Neural crest cell (in vitro differentiated cells): ENCODE results near the gene PDZD4. TPM values are rescaled to one million over a fixed set of nuclear protein-coding genes. Genes with fewer than 3 reads are reported as not detected.
"Not testable (repeated sequence)": the region's sequence is repeated elsewhere in the genome, so short reads cannot be mapped to it uniquely, and the experiment has no call there.

Source experiments
- DNase-seq: peaks from one replicate; pipeline ENCODE4 v3.0.0; 2021; ENCODE audit warnings: low read depth, mixed read lengths, low spot score
- H3K27ac Mint-ChIP-seq: one replicate; pipeline ENCODE4 v1.8.0; 2021; ENCODE audit warnings: mild to moderate bottlenecking, mixed read lengths; ENCODE audit not compliant: unreplicated experiment
- H3K27me3 Mint-ChIP-seq: 2 replicates; pipeline ENCODE4 v1.8.0; 2021; ENCODE audit warnings: low read depth, mild to moderate bottlenecking, mixed read lengths
- H3K36me3 Mint-ChIP-seq: 2 replicates; pipeline ENCODE4 v1.8.0; 2021; ENCODE audit warnings: low read depth, mild to moderate bottlenecking, mixed read lengths
- H3K4me1 Mint-ChIP-seq: 2 replicates; pipeline ENCODE4 v1.8.0; 2021; ENCODE audit warnings: mixed read lengths
- H3K4me3 Mint-ChIP-seq: one replicate; pipeline ENCODE4 v1.8.0; 2021; ENCODE audit warnings: mild to moderate bottlenecking, mixed read lengths
- H3K9me3 Mint-ChIP-seq: 2 replicates; pipeline ENCODE4 v1.8.0; 2021; ENCODE audit warnings: mixed read lengths
- total RNA-seq: library from RNA; stranded (reverse); gene quantifications from 2 replicates; pipeline ENCODE4 v1.2.1, GENCODE V29; 2021
- TF ChIP-seq, protein P1 (sequence below): fragments of 200-600 bp; sonication (generic); conservative IDR thresholded peaks from 2 replicates; pipeline ENCODE4 v1.5.0; 2021; ENCODE audit warnings: antibody characterized with exemption, mild to moderate bottlenecking

Gene PDZD4
- total RNA-seq, 1 donor from 2014 or later: 52.5 TPM

DNA sequence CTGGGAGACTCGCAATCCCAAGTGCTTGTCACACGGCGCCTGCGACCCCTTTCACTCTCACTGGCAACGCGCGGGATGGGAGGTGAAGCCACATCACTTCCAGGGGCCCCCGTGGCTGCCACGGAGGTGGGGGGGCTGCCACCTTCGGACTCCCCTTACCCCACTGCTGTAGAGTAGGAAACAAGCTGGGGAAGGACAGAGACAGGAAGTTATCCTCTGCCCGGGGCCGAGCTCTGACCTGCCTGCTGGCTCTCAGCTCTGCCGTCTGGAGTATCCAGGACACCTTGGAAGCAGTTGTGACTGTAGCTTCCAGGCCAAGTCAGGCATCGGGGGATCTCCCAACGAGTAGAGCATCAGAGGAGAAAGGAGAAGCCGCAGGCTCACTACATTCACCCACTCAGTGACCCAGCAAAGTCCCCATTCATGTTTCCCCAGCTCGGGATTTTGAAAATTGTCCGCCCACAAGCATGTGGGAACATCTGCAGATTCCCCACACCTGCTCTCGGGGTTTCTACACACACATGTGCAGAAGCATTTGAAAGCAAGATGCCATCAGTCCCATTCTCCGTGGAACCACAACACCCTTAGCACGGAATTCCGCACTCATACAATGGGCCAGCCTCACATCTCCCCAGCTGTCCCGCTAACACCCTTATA is 10.8 kb downstream of the PDZD4 start:
- Mint-ChIP-seq H3K4me3 (peak overlapping the region; percentile 72), H3K27me3 (no peaks in the 10 kb centered on the region), H3K27ac (peak overlapping the region; percentile 71), H3K9me3 (no peaks in the 10 kb centered on the region), H3K4me1 (peaks cover 26% of the 10 kb centered on the region), H3K36me3 (peaks cover 3% of the 10 kb centered on the region)
- DNase-seq: no peak
- TF ChIP-seq, protein P1, sequence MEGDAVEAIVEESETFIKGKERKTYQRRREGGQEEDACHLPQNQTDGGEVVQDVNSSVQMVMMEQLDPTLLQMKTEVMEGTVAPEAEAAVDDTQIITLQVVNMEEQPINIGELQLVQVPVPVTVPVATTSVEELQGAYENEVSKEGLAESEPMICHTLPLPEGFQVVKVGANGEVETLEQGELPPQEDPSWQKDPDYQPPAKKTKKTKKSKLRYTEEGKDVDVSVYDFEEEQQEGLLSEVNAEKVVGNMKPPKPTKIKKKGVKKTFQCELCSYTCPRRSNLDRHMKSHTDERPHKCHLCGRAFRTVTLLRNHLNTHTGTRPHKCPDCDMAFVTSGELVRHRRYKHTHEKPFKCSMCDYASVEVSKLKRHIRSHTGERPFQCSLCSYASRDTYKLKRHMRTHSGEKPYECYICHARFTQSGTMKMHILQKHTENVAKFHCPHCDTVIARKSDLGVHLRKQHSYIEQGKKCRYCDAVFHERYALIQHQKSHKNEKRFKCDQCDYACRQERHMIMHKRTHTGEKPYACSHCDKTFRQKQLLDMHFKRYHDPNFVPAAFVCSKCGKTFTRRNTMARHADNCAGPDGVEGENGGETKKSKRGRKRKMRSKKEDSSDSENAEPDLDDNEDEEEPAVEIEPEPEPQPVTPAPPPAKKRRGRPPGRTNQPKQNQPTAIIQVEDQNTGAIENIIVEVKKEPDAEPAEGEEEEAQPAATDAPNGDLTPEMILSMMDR: no peak

DNA sequence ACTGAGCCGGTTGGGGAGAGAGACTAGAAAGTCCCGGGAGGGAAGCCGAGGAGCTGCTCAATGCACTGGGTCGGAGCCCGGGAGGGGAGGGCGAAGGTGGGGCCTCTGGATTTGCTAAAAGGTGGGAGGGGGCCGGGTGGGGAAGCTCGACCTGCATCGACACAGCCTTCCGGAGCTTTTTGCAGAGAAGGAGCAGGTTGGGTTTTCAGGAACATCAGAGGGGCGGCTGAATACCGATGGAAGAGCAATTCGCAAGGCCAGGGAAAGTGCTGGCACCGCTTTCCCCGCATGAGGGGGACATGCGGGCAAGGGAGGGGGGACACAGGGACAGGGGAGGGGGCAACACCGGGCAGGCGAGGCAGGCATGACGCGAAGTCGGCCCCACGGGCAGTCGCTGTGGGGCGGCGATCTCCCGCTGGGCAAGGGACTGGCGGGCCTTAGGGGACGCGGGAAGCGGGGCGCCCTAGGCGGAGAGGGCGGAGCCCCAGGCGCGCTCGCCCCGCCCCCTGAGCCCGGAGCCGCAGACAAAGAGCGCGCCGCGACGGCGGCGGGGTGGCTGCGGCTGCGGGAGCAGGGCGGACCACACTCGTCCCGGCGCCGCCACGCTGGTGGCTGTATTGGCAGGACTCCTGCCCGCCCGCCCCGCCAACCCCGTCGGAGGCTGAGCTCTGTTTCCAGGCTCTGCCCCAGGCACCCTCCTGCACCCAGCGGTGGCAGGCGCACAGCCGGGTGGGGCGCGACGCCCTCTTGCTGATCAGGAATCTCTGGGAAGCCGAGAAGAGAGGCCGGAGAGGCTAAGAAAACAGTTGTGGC is 11.6 kb downstream of the PDZD4 start:
- Mint-ChIP-seq H3K9me3 (no peaks in the 10 kb centered on the region), H3K27ac (peak overlapping the region; percentile 71)
- peak; percentile 54 for DNase-seq

DNA sequence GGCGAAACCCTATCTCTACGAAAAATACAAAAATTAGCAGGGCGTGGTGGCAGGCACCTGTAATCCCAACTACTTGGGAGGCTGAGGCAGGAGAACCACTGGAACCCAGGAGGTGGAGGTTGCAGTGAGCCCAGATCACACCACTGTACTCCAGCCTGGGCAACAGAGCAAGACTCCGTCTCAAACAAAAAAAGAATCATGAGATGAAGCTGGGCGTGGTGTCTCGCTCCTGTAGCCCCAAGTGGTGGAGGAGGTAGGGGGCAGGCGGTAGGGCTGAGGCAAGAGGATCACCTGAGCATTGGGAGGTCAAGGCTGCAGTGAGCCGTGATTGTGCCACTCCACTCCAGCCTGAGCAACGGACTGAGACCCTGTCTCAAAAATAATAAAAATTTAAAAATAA is 12.3 kb downstream of the PDZD4 start:
- not testable (repeated sequence) for H3K27ac Mint-ChIP-seq, H3K36me3 Mint-ChIP-seq, H3K27me3 Mint-ChIP-seq, H3K4me3 Mint-ChIP-seq, H3K9me3 Mint-ChIP-seq, DNase-seq
- H3K4me1 Mint-ChIP-seq: peaks cover 28% of the 10 kb centered on the region

More for the DNA sequence above, 11.6 kb downstream of the PDZD4 start:
- peak overlapping the region; percentile 56 for H3K4me3 Mint-ChIP-seq
- peaks cover 26% of the 10 kb centered on the region for H3K4me1 Mint-ChIP-seq
- H3K27me3 Mint-ChIP-seq: no peaks in the 10 kb centered on the region
- TF ChIP-seq, protein P1: no peak
- H3K36me3 Mint-ChIP-seq: peaks cover 3% of the 10 kb centered on the region

DNA sequence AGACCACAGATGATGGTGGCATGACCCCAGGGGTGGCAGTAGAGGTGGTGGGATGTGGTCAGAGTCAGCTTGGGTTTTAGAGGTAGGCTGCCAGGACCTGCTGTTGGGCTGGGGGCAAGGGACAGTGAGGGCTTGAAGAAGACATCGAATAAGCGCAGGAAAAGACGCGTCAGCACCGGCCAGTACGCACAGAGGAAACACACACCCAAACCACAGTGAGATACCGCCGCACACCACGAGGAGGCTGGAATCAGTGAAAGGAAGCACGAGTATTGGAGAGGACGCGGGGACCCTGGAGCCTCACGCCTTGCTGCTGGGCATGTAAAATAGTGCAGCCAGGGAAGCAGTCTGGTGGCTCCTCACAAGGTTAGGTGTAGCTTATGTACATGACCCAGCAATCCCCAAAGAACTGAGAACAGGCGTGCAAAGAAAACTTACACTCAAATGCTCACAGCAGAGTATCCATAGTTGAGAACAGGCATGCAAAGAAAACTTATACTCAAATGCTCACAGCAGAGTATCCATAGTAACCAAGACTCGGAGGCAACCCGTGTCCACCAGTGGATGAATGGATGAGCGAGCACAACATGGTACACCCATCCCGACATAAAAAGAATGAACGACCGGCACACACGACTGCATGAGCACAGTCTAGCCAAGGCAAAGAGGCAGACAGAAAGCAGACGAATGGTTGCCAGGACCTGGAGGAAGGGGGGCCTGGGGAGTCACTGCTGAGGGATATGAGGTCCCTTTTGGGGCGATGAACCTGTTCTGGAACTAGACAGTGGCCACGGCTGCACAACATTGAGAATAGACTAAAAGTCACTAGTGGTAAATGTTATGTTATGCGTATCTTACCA is 13.3 kb downstream of the PDZD4 start:
- peak overlapping the region; percentile 53 for H3K4me3 Mint-ChIP-seq
- no peak for DNase-seq
- no peak overlapping the region for H3K27ac Mint-ChIP-seq
- no peaks in the 10 kb centered on the region for H3K27me3 Mint-ChIP-seq
- TF ChIP-seq, protein P1: no peak
- peaks cover 29% of the 10 kb centered on the region for H3K4me1 Mint-ChIP-seq
- peaks cover 6% of the 10 kb centered on the region for H3K9me3 Mint-ChIP-seq
- H3K36me3 Mint-ChIP-seq: peaks cover 3% of the 10 kb centered on the region

DNA sequence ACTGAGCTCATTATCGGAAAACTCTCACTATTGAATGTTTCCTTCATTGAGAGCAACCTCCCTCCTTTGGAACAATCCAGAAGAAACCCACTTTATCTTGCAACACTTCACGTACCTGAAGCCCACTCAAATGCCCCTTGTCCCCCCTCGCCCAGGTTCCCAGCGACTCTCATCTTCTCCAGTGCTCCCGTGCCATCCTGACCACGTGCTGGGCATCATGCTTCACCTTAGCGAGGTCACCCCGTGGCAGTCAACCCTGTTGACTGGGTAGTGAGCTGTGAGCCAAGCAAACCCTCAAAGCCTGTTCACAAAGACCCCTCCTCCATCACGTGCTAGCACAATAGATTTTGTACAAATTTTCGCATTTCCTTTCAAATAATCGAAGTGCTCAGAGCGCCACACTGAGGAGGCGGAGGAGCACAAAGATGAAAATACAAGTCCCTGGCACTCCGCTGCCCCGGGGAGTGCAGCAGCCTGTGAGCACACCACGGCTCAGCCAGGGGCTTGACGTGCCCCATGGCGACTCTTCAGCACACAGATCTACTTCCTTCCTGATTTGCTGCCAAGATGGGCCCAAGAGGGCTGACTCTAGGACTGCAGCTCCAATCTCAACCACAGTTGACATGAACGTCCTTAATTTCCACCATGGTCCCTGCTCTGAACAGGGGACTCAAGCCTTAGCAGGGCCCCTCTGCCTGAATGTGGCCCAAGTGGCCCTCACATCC is 15.6 kb downstream of the PDZD4 start:
- H3K27me3 Mint-ChIP-seq: no peaks in the 10 kb centered on the region
- no peak for DNase-seq
- no peak overlapping the region for H3K4me3 Mint-ChIP-seq
- peaks cover 6% of the 10 kb centered on the region for H3K9me3 Mint-ChIP-seq
- peak overlapping the region; percentile 8 for H3K27ac Mint-ChIP-seq
- H3K4me1 Mint-ChIP-seq: peaks cover 31% of the 10 kb centered on the region
- TF ChIP-seq, protein P1: no peak
- peaks cover 10% of the 10 kb centered on the region for H3K36me3 Mint-ChIP-seq
